ENCODE results near the gene NDUFA12.

GRCh38 chr12:94952325-94952724, 51.2 kb downstream of the NDUFA12 start:
- TF ChIP-seq POLR2A (IDR thresholded peaks at IDR 0.05; ENCODE audit: low read length) (no peak), GATA1 (IDR thresholded peaks at IDR 0.05; ENCODE audit: low read depth, low read length) (no peak)
